ENCODE data around the gene HOXD1.

The HOXD1 gene

DNA sequence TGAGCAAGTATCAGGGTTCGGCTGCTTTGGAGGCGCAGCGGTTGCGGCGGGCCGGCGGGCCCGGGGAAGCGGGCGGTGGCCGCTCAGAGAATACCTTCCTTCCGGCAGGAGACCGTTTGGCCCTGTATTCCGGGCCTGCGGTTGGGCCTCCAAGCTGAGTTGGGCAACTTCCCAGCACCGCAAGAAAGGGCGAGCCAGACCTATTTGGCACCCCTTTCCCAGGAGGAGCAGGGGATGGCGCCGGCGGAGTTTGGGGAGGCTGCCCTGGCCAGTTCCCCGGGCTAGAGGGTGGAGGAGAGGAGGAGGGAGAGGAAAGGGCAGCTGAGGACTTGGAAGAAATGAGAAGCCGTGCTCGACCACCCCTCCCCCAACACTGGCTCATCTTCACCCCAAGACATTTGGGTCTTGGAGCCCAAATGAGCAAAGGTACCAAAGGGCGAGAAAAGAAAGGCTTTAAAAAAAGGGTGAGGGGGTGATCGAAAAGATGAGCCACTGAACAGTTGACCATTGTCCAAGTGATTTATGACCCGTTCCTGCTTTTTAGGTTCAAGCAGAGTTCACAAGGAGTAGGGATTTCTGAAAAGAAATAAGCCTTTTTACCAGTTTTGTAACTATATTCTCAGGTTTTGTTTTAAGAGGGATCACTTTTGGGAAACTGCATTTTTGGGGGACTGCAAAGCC, 23.0 kb upstream of the HOXD1 start:
- DNase-seq (ENCODE audit: low read depth, low spot score), result no peak

DNA sequence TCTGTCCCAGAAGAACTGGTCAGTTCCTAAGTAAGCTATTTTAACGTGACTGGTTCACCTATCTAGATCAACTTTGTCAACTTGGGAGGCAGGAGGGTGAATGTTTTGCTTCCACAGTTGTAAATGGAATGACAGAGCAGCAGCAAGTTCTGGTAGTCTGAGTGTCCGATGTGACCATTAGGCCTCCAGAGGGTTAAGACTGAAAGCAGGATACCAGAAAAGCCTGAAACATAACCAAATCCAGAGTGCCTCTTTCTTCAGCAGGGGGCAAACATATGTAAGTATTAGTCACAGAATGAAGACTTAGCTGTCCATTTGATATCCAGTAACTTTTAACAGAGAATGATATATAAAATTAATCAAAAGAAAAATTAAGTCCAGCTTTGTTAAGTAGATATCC, 22.2 kb upstream of the HOXD1 start:
- DNase-seq (ENCODE audit: low read depth, low spot score), result no peak

DNA sequence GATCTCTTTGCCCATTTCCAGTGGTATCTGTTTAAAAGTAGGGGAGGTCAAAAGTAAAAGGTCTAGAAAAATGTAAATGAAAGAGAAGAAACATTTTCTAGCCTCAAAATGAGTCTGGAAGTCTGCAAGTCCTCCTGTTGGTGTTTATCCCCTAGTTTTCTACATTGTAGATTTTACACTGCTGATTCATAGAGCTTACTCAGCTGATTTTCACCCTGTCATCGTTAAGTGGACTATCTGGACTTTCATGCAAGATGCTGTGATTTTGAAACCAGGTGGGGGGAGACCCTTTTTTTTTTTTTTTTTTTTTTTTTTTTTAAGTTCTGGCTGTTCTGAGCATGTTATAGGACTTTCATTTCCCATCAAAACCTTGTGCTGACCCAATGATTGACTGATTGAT, 21.1 kb upstream of the HOXD1 start:
- no peak for DNase-seq (ENCODE audit: low read depth, low spot score)

DNA sequence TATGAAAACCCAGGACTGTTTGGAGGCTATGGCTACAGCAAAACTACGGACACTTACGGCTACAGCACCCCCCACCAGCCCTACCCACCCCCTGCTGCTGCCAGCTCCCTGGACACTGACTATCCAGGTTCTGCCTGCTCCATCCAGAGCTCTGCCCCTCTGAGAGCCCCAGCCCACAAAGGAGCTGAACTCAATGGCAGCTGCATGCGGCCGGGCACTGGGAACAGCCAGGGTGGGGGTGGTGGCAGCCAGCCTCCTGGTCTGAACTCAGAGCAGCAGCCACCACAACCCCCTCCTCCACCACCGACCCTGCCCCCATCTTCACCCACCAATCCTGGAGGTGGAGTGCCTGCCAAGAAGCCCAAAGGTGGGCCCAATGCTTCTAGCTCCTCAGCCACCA, 19.3 kb upstream of the HOXD1 start:
- no peak for DNase-seq (ENCODE audit: low read depth, low spot score)

DNA sequence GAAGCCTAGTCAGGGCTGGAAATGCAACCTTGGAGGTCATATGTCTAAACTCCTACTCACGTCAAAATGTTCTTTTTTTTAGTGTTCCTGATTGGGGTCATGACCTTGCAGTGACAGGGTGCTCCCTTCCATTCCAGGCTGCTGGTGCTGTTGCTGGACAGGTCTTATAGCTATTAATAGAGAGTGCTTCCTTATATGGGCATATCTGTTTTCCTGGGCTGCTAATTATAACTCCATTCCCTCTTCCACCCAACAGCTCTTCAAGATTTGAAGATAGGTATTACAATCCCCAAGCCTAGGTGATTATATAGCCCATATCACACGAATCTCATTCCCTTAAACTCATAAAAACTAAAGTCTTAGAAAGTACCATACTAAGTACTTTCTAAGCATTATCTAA, 18.8 kb upstream of the HOXD1 start:
- no peak for DNase-seq (ENCODE audit: low read depth, low spot score)

DNA sequence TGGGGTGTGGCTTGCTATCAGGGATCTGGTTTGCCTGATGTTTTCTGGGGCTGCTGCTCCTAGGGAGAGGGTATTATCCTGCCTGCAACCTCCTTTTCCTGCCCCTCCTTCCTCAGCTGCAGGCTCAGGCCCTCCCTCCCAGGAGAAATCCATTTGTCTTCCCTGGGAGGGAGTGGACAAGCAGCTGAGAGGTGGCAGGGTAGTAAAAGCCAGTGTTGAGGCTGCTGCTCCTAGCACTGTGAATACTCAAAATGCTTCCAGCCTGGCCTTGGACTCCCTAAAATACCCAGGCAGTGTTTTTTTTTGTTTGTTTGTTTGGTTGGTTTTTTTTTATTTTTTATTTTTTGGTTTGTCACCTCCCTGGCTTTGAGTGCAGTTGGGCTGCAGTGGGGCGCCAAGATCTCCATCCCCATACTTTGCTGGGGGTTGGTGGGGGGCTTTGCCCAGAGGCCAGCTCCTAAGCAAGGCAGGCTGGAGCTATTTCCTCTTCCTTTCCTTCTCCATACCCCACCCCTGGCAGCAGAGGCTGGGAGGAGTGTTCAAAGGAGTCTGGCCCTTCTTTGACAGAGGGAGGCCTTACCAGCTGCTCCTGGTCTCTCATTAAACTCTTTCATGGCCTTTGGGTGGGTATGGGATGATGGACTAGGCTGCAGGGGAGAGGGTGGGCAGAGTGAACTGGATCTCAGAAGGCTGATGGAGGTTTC, 17.7 kb upstream of the HOXD1 start:
- no peak for DNase-seq (ENCODE audit: low read depth, low spot score)

DNA sequence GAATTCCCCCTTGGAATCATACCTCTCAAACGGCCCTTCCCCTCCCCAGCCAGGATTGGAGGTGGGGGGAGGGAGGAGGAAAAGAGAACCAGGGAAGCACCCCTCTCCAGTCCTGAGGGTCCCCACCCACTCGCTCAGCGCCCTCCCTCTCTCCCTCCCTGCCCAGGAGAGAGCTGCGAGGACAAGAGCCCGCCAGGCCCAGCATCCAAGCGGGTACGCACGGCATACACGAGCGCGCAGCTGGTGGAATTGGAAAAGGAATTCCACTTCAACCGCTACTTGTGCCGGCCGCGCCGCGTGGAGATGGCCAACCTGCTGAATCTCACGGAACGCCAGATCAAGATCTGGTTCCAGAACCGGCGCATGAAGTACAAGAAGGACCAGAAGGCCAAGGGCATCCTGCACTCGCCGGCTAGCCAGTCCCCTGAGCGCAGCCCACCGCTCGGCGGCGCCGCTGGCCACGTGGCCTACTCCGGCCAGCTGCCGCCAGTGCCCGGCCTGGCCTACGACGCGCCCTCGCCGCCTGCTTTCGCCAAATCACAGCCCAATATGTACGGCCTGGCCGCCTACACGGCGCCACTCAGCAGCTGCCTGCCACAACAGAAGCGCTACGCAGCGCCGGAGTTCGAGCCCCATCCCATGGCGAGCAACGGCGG, 17.0 kb upstream of the HOXD1 start:
- DNase-seq (ENCODE audit: low read depth, low spot score), result no peak

DNA sequence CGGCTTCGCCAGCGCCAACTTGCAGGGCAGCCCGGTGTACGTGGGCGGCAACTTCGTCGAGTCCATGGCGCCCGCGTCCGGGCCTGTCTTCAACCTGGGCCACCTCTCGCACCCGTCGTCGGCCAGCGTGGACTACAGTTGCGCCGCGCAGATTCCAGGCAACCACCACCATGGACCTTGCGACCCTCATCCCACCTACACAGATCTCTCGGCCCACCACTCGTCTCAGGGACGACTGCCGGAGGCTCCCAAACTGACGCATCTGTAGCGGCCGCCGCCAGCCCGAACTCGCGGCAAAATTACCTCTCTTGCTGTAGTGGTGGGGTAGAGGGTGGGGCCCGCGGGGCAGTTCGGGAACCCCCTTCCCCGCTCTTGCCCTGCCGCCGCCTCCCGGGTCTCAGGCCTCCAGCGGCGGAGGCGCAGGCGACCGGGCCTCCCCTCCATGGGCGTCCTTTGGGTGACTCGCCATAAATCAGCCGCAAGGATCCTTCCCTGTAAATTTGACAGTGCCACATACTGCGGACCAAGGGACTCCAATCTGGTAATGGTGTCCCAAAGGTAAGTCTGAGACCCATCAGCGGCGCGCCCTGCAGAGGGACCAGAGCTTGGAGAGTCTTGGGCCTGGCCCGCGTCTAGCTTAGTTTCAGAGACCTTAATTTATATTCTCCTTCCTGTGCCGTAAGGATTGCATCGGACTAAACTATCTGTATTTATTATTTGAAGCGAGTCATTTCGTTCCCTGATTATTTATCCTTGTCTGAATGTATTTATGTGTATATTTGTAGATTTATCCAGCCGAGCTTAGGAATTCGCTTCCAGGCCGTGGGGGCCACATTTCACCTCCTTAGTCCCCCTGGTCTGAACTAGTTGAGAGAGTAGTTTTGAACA, 16.2 kb upstream of the HOXD1 start:
- no peak for DNase-seq (ENCODE audit: low read depth, low spot score)

DNA sequence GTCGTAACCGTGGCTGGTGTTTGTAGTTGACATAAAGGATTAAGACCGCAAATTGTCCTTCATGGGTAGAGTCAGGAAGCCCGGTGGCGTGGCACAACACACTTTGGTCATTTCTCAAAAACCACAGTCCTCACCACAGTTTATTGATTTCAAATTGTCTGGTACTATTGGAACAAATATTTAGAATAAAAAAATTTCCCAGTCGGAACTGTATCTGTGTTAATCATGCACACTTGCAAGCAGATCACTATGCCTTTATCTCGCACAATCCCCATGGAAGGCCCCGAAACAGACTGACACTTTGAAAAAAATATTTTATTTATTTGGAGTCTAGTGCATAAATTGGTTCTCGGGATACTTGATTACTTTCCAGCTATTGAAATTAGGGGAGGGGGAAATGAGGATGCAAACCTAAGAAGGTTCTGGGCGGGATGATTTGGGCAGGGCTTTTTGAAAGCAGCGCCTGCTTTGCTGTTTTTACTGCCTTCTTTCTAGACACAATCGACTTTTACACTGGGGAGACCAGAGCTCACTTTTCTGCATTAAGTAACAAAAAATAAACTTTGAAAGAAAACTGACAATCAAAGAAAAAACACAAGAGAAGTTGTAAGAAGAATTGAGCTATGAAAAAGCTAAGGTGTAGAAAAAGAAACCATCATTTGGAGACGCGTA, 15.4 kb upstream of the HOXD1 start:
- no peak for DNase-seq (ENCODE audit: low read depth, low spot score)

DNA sequence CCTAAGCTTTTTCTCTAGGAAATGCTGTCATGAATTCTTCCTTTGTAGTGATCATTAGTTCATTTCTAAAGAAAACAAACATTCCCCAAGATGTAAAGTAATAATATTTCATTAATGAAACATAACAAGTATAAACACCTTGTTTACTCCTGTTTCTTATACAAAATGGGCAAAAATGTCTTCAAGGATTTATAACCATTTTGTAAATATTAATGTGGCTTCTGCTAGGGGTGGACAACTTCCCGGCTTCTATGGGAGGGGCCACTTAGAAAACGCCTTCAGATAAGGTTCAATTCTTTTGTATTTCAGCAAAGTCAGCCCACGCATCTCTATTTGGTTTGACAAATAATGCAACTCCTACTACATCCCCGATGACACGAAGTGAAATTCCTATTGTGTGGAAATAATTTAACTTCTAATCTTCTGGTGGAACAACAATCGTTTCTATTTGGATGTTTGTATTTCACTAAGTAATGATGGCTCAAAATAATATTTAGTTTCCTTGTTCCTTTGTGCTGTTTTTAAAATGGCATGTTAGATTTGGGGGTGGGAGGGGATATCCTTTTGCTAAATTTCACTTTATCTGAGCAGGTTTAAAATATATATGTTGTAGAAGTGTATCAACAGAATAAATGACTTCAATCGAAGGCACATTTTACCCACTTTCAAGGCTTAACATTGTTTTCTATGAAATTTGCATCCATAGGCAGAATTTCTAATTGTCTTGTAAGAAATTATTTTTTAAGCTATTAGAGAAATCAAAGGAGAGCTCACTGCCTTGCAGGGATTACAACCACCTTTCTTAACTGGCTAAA, 14.7 kb upstream of the HOXD1 start:
- DNase-seq (ENCODE audit: low read depth, low spot score), result no peak

DNA sequence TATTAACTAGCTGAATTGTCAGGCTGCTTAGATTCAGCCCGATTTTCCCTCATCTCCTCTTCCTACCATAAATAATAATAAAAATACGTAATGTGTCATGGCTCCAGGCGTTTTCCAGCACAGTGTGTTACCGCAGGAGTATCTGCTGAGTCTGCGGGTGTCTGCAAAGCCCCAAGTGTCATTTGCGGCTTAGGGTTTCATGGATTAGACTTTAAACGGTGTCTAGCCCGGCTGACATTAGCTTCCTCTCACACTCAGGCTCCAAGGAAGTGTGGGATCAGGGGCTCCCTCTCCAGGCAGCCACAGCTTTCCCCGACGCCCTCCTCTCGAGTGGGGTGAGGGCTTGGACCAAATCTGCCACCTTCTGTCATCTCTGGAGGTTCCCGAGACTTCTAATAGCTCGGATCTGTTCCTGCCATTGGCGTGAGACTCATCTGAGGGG, 14.1 kb upstream of the HOXD1 start:
- no peak for DNase-seq (ENCODE audit: low read depth, low spot score)

DNA sequence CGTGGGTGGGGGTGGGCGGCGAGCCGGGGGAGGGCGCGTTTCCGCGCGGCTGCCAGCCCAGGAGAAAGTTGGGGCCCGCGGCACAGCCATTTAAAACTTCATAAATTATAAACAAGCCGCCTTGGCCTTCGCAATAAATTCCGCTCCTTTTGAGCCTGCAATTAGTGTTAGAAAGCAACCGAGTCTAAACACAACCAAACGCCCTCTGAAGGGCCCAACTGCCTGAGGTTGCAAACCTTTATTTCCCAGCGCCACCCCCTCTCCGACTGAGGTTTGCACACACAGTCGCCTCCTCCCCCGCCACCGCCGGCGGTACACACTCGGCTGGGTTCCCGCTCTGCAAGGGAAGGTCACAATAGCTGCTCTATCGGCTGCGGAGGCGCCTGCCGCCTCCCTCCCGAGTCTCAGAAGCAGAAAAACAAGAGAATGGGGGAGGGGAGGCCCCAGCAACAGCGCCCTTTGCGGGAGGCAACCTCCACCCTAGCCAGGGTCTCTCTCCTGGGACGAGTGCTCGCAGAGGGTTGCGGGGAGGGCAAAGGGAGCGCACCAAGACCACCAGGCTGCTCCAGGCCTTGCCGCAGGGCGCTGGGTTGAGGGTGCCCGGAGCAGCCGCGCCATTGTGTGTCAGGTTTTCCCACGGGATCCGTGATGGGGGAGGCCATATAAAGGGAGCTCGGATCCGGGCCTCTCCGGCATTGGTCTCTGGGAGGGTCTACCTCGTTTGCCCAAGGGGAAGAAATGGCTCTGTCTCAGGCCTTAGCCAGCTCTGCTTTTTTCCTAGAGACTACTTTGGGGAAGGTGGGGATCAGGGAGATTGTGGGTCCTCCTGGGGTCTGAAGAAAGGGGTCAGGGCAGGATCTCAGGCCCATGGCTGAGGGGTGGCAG, 13.4 kb upstream of the HOXD1 start:
- no peak for DNase-seq (ENCODE audit: low read depth, low spot score)

DNA sequence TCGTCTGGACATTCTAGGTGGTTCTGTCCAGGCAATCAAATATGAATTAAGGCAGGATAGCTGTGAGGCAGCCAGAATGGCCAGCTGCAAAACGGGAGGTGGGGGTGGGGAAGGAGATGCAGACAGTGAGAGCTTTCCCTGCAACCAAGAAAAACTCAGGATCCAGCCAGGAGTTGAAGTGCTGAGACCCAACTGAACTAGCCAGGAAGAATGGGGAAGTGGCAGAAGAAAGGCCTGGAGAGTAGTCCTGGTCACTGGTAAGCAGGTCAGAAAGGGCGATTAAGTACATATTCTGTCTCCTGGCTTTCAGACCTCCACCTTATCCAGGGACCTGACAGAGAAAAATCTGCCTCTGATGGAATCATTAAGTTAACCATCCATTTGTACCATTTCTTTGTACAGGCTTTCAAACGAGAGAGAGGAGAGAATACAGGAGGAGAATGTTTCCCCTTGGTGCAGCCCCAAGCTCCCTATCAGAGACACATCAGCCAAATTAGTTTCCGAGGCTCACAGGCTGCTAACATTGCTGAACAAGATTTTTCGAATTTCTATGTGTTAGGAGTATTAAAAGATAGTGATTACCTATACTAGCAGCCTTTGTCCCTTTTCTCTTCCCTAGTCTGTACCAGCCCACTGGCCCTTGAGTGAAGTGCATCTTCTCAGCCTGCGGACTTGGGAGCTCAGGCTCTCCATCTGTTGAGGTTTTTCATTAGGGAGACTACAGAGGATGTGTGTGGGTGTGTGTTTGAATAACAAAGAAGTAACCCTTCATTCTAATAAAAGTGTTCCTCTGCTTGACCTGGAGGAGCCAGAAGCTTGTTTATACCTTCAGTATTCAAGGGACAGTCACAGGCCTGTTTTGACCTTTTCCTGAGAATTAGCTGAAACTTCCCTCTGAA, 12.5 kb upstream of the HOXD1 start:
- DNase-seq (ENCODE audit: low read depth, low spot score), result no peak

DNA sequence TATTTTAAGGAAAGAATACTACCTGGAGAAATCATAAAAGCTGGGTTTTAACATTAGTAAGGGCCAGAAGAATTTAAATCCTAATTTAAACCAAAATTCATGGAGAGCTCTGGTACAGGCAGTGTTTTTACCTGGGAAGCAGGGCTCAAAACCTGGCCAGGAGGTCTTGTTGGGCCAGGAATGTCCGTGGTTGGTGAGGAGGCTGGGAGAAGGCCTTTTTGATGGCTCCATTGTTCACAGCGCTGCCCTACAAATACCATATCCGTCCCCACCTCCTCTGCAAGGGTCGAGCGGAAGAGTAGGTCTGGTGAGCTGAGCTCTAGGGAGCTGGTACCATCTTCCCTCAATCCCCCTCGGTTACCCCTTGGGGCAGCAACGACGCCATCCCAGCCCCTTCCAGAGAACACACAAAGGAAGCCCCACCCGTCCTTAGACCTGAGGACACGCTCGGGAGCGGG, 10.9 kb upstream of the HOXD1 start:
- no peak for DNase-seq (ENCODE audit: low read depth, low spot score)

DNA sequence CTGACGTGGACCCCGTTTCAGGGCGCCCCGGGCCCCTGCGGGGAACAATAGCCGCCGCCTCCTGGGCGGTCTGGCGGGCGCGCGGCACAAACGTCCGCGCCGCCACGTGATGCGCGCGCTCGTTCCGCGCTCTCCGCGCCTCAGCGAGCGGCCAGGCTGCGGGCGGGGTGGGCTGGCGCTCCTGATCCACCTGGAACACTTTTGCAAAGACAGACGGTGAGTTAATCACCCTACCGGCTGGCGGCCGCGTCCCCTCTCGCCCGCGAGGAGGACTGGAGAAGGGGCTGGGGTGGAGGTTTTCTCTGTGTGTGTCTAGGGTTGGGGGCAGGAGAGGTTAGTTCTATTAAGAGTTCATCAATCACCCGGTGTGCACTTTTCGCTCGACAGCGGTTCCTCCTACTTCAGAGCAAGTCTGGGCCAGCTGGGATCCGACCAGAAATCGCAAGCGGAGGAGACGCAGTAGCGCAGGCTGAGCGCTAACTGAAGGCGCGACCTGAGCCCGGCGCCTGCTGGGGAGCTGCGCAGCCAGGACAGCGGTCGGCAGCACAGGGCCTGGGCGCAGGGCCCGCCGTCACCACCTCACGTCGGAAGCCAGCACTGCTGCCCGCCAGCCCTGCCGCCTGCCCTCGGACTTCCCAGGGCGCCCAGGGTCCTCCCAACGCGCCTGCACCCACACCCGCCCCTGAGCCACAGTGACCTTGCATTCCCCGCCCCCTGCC, 10.3 kb upstream of the HOXD1 start:
- DNase-seq (ENCODE audit: low read depth, low spot score), result no peak

DNA sequence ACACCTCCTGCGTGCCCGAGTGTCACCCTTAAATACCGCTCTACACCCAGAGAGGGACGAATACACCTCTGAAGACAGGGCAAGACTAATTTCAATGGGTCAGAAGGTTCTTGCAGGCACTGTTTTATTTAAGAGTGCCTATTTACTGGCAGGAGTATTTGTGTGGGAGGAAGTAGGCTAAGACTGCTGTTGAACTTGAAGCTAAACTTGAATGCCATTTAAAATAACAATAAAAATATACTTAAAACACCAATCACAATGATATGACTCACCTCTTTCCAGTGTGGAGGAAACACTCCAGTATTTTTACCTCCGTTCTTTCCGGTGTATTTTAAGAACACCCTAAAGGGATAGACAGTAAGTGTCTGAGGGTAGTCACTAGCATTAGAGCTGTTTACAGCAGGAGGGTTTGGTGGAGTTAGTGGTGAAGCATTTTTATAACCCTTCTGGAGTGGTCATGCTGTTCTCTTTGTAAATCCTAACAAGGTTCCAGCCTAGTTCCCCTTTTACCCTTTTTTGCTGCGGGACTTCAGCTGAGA, 9.6 kb upstream of the HOXD1 start:
- no peak for DNase-seq (ENCODE audit: low read depth, low spot score)

DNA sequence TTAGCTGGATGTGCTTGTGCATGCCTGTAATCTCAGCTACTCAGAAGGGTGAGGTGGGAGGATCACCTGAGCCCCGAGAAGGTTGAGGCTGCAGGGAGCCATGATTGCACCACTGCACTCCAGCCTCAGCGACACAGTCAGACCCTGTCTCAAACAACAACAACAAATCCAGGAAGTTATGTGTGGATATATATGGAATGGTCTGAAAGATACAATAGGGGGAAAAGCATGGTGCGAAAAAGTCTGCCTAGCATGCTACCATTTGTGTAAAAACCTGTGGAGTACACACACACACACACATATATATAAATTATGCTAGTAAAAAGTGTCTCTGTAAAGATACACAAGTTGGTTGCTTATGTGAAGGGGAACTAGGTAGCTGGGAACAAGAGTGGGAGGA, 6.9 kb upstream of the HOXD1 start:
- no peak for DNase-seq (ENCODE audit: low read depth, low spot score)

DNA sequence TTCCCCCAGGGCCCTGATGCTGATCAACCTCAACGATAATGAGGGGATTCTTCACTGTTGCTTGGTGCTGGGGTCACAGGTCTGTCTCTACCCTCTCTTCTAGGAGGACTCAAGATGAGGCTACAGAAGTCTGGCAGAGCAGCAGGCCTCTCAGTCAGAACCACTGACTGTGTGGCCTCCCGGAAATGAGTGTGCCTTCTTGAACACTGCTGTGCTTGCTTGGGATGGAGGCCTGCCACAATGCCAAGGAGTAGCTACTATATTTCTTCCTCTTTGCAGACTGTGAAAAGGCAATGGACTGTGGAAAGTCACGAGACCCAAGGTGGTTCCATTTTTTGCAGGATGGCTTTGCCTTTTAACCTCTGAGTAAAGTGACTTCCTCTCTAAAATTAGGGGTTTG, 5.8 kb upstream of the HOXD1 start:
- DNase-seq (ENCODE audit: low read depth, low spot score), result no peak
